Smooth muscle cell (in vitro differentiated cells): ENCODE data around the gene RGS8. TPM values are rescaled to one million over a fixed set of nuclear protein-coding genes. Genes with fewer than 3 reads are reported as not detected.

Experiments
- DNase-seq: peaks from one replicate; lab custom pipeline; 2025; ENCODE audit not compliant: unreplicated experiment; lab: John Stamatoyannopoulos, UW
- H2AFZ ChIP-seq: fragments of 200-600 bp; sonication (generic); 2 replicates; pipeline ENCODE4 v1.6.0; 2016; ENCODE audit warnings: antibody characterized with exemption, low read depth, mild to moderate bottlenecking
- H3F3A ChIP-seq: fragments of 200-600 bp; sonication (generic); 2 replicates; pipeline ENCODE4 v1.6.0; 2017; ENCODE audit warnings: antibody characterized with exemption, low read depth
- H3K27ac ChIP-seq: fragments of 200-600 bp; sonication (generic); 2 replicates; pipeline ENCODE4 v1.5.1; 2016; ENCODE audit warnings: low read depth, mild to moderate bottlenecking
- H3K27me3 ChIP-seq: fragments of 200-600 bp; sonication (generic); 2 replicates; pipeline ENCODE4 v1.6.1; 2016; ENCODE audit warnings: low read depth, mild to moderate bottlenecking
- H3K36me3 ChIP-seq: fragments of 200-600 bp; sonication (generic); 2 replicates; pipeline ENCODE4 v1.5.1; 2016; ENCODE audit warnings: low read depth
- H3K4me1 ChIP-seq: fragments of 200-600 bp; sonication (generic); 2 replicates; pipeline ENCODE4 v1.5.1; 2016; ENCODE audit warnings: low read depth
- H3K4me2 ChIP-seq: fragments of 200-600 bp; sonication (generic); 2 replicates; pipeline ENCODE4 v1.6.0; 2016; ENCODE audit warnings: mild to moderate bottlenecking
- H3K4me3 ChIP-seq: fragments of 200-600 bp; sonication (generic); 2 replicates; pipeline ENCODE4 v1.5.1; 2016; ENCODE audit warnings: mild to moderate bottlenecking
- H3K79me2 ChIP-seq: fragments of 200-600 bp; sonication (generic); 2 replicates; pipeline ENCODE4 v1.6.0; 2016; ENCODE audit warnings: low read depth, mild to moderate bottlenecking
- H3K9ac ChIP-seq: fragments of 200-600 bp; sonication (generic); 2 replicates; pipeline ENCODE4 v1.6.0; 2016; ENCODE audit warnings: low read depth
- H3K9me3 ChIP-seq: fragments of 200-600 bp; sonication (generic); replicated peaks from 2 replicates; pipeline ENCODE4 v1.5.1; 2016; ENCODE audit warnings: low read depth
- H4K20me1 ChIP-seq: fragments of 200-600 bp; sonication (generic); 2 replicates; pipeline ENCODE4 v1.6.0; 2016; ENCODE audit warnings: low read depth
- WGBS: methylation state at CpG from one replicate; pipeline ENCODE4 v1.1.7; 2016; ENCODE audit warnings: low lambda C conversion rate; 5-methylcytosine and 5-hydroxymethylcytosine counted together
- polyA plus RNA-seq: library from polyadenylated mRNA; unstranded; fragments of >200 nt; fragmentation: Nextera tagmentation; extraction: Ambion mirVana; gene quantifications from 2 replicates; pipeline ENCODE4 v1.2.1, GENCODE V29; 2016
- total RNA-seq: library from RNA; depleted of rRNA; stranded (reverse); fragments of >200 nt; gene quantifications from 2 replicates; pipeline ENCODE4 v1.2.3, GENCODE V29; 2014
- TF ChIP-seq, protein P1 (sequence below): fragments of 200-600 bp; sonication (generic); IDR thresholded peaks from 2 replicates; pipeline ENCODE4 v1.5.1; 2017; ENCODE audit warnings: borderline replicate concordance, mild to moderate bottlenecking, antibody characterized with exemption; ENCODE audit not compliant: insufficient read depth, poor library complexity, severe bottlenecking

The RGS8 gene
- total and polyA plus RNA-seq, 2 experiments from 2014 or later, result not detected

GRCh38 chr1:182682898-182683501, 1.4 kb downstream of the RGS8 start:
- 66% methylated on average over 2 of the region's 2 CpGs for WGBS
- TF ChIP-seq, protein P1, sequence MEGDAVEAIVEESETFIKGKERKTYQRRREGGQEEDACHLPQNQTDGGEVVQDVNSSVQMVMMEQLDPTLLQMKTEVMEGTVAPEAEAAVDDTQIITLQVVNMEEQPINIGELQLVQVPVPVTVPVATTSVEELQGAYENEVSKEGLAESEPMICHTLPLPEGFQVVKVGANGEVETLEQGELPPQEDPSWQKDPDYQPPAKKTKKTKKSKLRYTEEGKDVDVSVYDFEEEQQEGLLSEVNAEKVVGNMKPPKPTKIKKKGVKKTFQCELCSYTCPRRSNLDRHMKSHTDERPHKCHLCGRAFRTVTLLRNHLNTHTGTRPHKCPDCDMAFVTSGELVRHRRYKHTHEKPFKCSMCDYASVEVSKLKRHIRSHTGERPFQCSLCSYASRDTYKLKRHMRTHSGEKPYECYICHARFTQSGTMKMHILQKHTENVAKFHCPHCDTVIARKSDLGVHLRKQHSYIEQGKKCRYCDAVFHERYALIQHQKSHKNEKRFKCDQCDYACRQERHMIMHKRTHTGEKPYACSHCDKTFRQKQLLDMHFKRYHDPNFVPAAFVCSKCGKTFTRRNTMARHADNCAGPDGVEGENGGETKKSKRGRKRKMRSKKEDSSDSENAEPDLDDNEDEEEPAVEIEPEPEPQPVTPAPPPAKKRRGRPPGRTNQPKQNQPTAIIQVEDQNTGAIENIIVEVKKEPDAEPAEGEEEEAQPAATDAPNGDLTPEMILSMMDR, result no peak
- H3K9me3 ChIP-seq, result no peaks in the 10 kb centered on the region
- H3K4me3 ChIP-seq, result no peak overlapping the region
- peaks cover 9% of the 10 kb centered on the region for H3K27me3 ChIP-seq
- no peak overlapping the region for H2AFZ ChIP-seq
- H3K9ac ChIP-seq, result no peak overlapping the region
- DNase-seq, result no peak
- H3F3A ChIP-seq, result no peaks in the 10 kb centered on the region
- no peak overlapping the region for H3K4me2 ChIP-seq
- H3K36me3 ChIP-seq, result no peaks in the 10 kb centered on the region
- H4K20me1 ChIP-seq, result no peaks in the 10 kb centered on the region
- peaks cover 8% of the 10 kb centered on the region for H3K4me1 ChIP-seq
- H3K27ac ChIP-seq, result no peak overlapping the region
- no peaks in the 10 kb centered on the region for H3K79me2 ChIP-seq

DNA sequence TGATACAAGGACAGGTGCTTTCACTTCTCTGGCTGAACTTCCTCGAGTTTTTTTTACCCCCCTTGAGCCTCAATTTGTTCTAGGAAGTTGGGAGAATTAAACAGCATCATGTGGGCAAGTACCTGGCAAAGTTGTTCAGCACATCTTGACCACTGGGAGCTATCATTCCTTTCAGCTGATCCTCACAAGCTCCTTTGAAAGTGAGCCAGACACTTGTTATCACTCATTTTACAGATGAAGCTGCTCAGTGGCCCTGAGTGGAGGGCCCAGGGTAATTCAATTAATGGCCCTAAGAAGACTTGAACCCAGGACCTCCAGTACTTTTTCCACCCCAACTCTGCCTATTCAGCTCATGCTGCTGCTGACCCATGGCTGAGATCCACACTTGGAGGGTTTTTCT, 2.0 kb downstream of the RGS8 start:
- 52% methylated on average over 1 of the region's 1 CpG for WGBS
- Histone ChIP-seq H3K9me3 (no peaks in the 10 kb centered on the region), H3K4me3 (no peak overlapping the region), H3K9ac (no peak overlapping the region), H3F3A (no peaks in the 10 kb centered on the region), H4K20me1 (no peaks in the 10 kb centered on the region), H3K79me2 (no peaks in the 10 kb centered on the region), H3K4me1 (peaks cover 8% of the 10 kb centered on the region), H3K4me2 (no peak overlapping the region), H2AFZ (no peak overlapping the region), H3K27me3 (peaks cover 9% of the 10 kb centered on the region), H3K36me3 (no peaks in the 10 kb centered on the region), H3K27ac (no peak overlapping the region)
- no peak for DNase-seq
- TF ChIP-seq, protein P1, result no peak

DNA sequence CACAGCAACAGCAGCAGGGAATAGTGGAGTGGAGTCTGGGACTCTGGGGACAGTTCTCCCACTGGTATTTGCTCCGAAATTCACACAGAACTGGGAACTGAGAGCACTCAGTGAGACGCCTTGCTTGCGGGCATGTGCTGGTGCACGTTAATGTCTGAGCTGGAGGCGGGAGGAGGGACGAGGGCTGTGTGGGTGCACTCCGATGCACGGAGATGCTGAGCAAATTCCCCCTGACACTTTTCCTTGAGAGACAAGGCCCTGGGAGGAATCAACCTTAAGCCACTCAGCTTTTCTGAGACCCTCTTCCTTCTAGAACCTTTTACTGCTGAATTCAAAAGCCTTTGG, 2.8 kb downstream of the RGS8 start:
- H3K27ac ChIP-seq, result no peak overlapping the region

More for the DNA sequence above, 2.8 kb downstream of the RGS8 start:
- H3K4me3 ChIP-seq, result no peak overlapping the region
- H3K27me3 ChIP-seq, result peaks cover 9% of the 10 kb centered on the region
- H2AFZ ChIP-seq, result no peak overlapping the region
- H3K4me1 ChIP-seq, result peaks cover 8% of the 10 kb centered on the region
- H3K9me3 ChIP-seq, result no peaks in the 10 kb centered on the region
- DNase-seq, result no peak
- no peaks in the 10 kb centered on the region for H3K79me2 ChIP-seq
- H3F3A ChIP-seq, result no peaks in the 10 kb centered on the region
- H3K9ac ChIP-seq, result no peak overlapping the region
- no peaks in the 10 kb centered on the region for H3K36me3 ChIP-seq
- 78% methylated on average over 8 of the region's 8 CpGs for WGBS
- H3K4me2 ChIP-seq, result no peak overlapping the region
- H4K20me1 ChIP-seq, result no peaks in the 10 kb centered on the region
- TF ChIP-seq, protein P1, result no peak
